BE2C (cell line): ENCODE results near the gene PTPRG.

ENCODE experiments used
- DNase-seq: peaks from one replicate; pipeline ENCODE4 v3.0.0-alpha.2; 2020
- H3K27me3 ChIP-seq: fragments of 250-450 bp; sonication (Bioruptor Pico); 2 replicates; pipeline ENCODE4 v1.5.1; 2020; ENCODE audit warnings: mild to moderate bottlenecking
- H3K36me3 ChIP-seq: fragments of 250-450 bp; sonication (Bioruptor Pico); 2 replicates; pipeline ENCODE4 v1.5.1; 2020; ENCODE audit warnings: mild to moderate bottlenecking
- H3K4me1 ChIP-seq: fragments of 250-450 bp; sonication (Bioruptor Pico); 2 replicates; pipeline ENCODE4 v1.5.1; 2020
- H3K4me3 ChIP-seq: 2 replicates; pipeline ENCODE4 v1.5.1; 2011; ENCODE audit warnings: low read depth, low read length
- H3K9me3 ChIP-seq: fragments of 250-450 bp; sonication (Bioruptor Pico); 2 replicates; pipeline ENCODE4 v1.5.1; 2020
- CTCF ChIP-seq: IDR thresholded peaks from 2 replicates; pipeline ENCODE4 v1.5.1; 2012; ENCODE audit warnings: mild to moderate bottlenecking, low read depth, low read length

The PTPRG gene

DNA sequence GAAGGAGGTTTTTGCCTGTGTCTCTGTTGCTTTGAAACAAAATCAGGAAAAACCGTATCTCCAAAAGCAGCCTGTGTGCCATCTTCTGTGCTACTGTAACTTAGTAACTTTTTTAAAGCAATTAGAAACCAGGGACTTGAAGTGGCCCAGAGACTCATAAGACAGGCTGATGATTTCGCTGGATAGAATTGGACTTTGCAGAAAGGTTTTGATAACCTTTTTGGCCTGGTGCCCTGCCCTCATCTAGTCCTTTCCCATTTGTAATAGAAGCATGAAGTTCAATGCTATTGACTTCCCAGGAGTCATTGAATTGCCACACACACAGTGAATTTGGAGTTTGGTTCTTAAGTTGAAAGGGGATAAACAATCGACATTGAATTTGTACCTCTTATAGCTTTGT is 157.2 kb downstream of the PTPRG start:
- no peak for TF ChIP-seq CTCF
- H3K27me3 ChIP-seq = peaks cover 19% of the 10 kb centered on the region
- DNase-seq = no peak
- H3K4me1 ChIP-seq = no peaks in the 10 kb centered on the region
- H3K4me3 ChIP-seq = no peak overlapping the region
- peaks cover 2% of the 10 kb centered on the region; the same call in 1 of the 2 replicates for H3K9me3 ChIP-seq
- no peaks in the 10 kb centered on the region for H3K36me3 ChIP-seq

- H3K4me3 ChIP-seq = no peak overlapping the region
- no peaks in the 10 kb centered on the region for H3K9me3 ChIP-seq
- DNase-seq = no peak
- no peaks in the 10 kb centered on the region for H3K36me3 ChIP-seq
- peaks cover 19% of the 10 kb centered on the region for H3K27me3 ChIP-seq
- H3K4me1 ChIP-seq = no peaks in the 10 kb centered on the region
- no peak for TF ChIP-seq CTCF
Measured at GRCh38 chr3:61719278-61719977, 158.1 kb downstream of the PTPRG start.

DNA sequence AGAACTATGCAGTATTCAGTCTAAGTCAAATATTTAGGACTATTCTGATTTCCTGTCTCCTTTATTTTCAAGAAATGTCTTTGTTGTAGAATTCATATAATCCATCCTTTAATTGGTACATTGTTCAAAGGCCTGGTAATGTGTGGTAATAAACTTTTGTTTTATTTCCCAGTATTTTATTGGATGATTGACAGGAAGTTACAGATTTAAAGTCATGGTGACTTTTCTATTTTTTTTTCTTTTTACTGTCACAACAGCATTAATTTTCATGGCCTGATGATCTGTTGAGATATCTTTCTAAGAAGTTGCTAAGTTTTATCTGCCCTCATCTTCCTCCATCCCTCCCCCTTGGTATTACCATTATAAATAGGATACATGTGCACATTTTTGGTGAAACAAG is 161.7 kb downstream of the PTPRG start:
- H3K4me3 ChIP-seq = no peak overlapping the region
- no peaks in the 10 kb centered on the region for H3K36me3 ChIP-seq
- no peaks in the 10 kb centered on the region for H3K9me3 ChIP-seq
- no peak for DNase-seq
- no peak for TF ChIP-seq CTCF
- H3K27me3 ChIP-seq = peaks cover 19% of the 10 kb centered on the region
- H3K4me1 ChIP-seq = no peaks in the 10 kb centered on the region

DNA sequence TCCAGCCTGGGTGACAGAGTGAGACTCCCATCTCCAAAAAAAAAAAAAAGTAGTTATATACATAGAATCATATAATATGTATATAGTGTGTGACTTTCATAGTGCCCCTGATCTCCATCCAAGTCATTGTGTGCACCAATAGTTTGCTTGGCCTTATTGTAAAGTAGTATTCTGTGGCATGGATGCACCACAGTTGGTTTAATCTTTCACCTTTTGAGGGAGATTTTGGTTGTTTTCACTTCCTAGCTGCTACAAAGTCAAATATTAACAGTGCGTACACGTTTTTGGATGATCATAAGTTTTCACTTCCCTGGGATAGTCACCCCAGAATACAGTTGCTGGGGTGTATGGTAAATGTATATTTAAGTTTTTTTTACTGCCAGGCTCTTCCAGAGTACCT is 162.8 kb downstream of the PTPRG start:
- Histone ChIP-seq H3K27me3 (peaks cover 14% of the 10 kb centered on the region), H3K9me3 (no peaks in the 10 kb centered on the region), H3K4me3 (no peak overlapping the region), H3K36me3 (no peaks in the 10 kb centered on the region), H3K4me1 (no peaks in the 10 kb centered on the region)
- no peak for TF ChIP-seq CTCF
- no peak for DNase-seq

DNA sequence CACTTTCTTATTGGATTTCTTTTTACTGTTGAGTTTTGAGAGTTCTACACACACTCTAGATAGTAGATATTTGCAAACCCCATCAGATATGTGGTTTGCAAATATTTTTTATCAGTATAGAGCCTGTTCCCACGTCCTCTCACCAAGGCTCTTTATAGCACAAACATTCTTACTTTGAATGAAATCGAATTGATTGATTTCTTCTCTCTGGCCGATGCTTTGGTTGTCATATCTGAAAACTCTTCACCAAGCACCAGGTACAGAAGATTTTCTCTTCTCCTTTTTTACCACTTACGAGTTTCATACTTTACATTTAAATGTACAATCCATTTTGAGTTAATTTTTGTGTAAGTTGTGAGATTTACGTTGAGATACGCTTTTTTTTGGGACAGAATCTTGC is 163.4 kb downstream of the PTPRG start:
- Histone ChIP-seq H3K4me1 (no peaks in the 10 kb centered on the region), H3K27me3 (peaks cover 10% of the 10 kb centered on the region; the same call in 1 of the 2 replicates)
- no peak for TF ChIP-seq CTCF

DNA sequence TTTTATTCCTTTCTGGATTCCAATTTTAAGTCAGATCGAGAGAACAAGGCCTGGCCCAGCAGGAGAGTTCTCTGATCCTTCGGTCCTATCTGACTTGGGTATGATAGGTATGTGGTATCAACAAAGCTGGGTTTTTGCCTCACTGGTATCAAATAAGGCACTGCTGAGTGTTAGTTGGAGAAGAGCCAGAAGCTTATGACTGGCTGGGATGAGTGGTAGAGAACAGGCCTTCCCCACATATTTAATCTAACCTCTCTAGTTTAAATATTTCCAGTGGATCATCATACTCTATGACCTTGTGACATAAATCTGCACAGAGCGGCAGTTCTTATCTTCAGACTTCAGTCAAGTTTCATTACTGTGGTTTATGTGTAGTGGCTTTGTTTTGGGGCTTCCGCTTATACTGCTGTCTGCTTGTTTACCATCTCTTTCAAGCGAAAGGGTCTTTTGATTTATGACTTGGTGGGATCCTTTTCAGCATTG is 164.5 kb downstream of the PTPRG start:
- H3K9me3 ChIP-seq = no peaks in the 10 kb centered on the region
- H3K4me1 ChIP-seq = no peaks in the 10 kb centered on the region
- TF ChIP-seq CTCF = no peak
- no peak overlapping the region for H3K4me3 ChIP-seq
- no peaks in the 10 kb centered on the region for H3K36me3 ChIP-seq
- no peak for DNase-seq
- peaks cover 10% of the 10 kb centered on the region; the same call in 1 of the 2 replicates for H3K27me3 ChIP-seq

More for the DNA sequence above, 163.4 kb downstream of the PTPRG start:
- Histone ChIP-seq H3K9me3 (no peaks in the 10 kb centered on the region), H3K4me3 (no peak overlapping the region), H3K36me3 (no peaks in the 10 kb centered on the region)
- DNase-seq = no peak
